Measurements from ENCODE around the gene EMILIN3. TPM values are rescaled to one million over a fixed set of nuclear protein-coding genes. Genes with fewer than 3 reads are reported as not detected.
A peak's percentile ranks its signal among the peaks of the same experiment; 100 is the strongest.

Gene EMILIN3
- polyA plus RNA-seq, 1 of the 3 experiments (the other 2 are of a cell fraction) = 0.02 TPM

- WGBS (ENCODE audit: low lambda C conversion rate) = 78% methylated on average over 7 of the region's 11 CpGs
- Histone ChIP-seq H3K36me3 (replicated peaks in 1 of 2; ENCODE audit: control insufficient read depth in 1 of 2, insufficient read depth in 2 of 2, low read length in 1 of 2) (no peaks in the 10 kb centered on the region), H3K9me3 (no peaks in the 10 kb centered on the region), H3K27me3 (ENCODE audit: insufficient read depth) (no peaks in the 10 kb centered on the region), H2AFZ (ENCODE audit: low read depth) (no peak overlapping the region), H3K9ac (no peak overlapping the region), H4K20me1 (ENCODE audit: insufficient read depth) (no peaks in the 10 kb centered on the region), H3K79me2 (ENCODE audit: insufficient read depth) (no peaks in the 10 kb centered on the region), H3K9me2 (no peaks in the 10 kb centered on the region), H3K4me1 (ENCODE audit: control insufficient read depth in 1 of 2, insufficient read depth in 2 of 2, low read depth in 1 of 2, low read length in 1 of 2) (peaks cover 0 to 11% of the 10 kb centered on the region in 2 experiments; a peak in 1 of 4 replicates), H3K4me3 (ENCODE audit: low read depth in 2 of 2, low read length in 1 of 2) (no peak overlapping the region), H3K27ac (ENCODE audit: low read depth in 2 of 2, low read length in 1 of 2) (no peak overlapping the region), H3K4me2 (no peak overlapping the region), H3F3A (replicated peaks; ENCODE audit: insufficient read depth) (no peaks in the 10 kb centered on the region)
- POLR2A ChIA-PET = no interaction called here
- CTCF ChIA-PET = interaction anchor here (1.2 to 8.1 kb wide), 2 partner anchors 18 to 52 kb away, joined by 3 to 55 read pairs; partner anchors contain the start of gene LPIN3
- no peak for DNase-seq
- no peak for TF ChIP-seq GABPA (IDR thresholded peaks at IDR 0.05; ENCODE audit: low read depth)
- TF ChIP-seq CTCF (IDR thresholded peaks at IDR 0.05) = peak; percentile 7; the same call in 1 of the 2 replicates
Observed at GRCh38 chr20:41357424-41358163, 9.0 kb downstream of the EMILIN3 start.

- DNase-seq = no peak
- CTCF ChIA-PET = interaction anchor here (1.1 to 8.1 kb wide), 2 partner anchors 17 to 192 kb away, joined by 3 to 55 read pairs; partner anchors contain the start of gene LPIN3
- Histone ChIP-seq H3K27me3 (ENCODE audit: insufficient read depth) (no peaks in the 10 kb centered on the region), H3K36me3 (replicated peaks in 1 of 2; ENCODE audit: control insufficient read depth in 1 of 2, insufficient read depth in 2 of 2, low read length in 1 of 2) (no peaks in the 10 kb centered on the region), H3K27ac (ENCODE audit: low read depth in 2 of 2, low read length in 1 of 2) (no peak overlapping the region), H4K20me1 (ENCODE audit: insufficient read depth) (no peaks in the 10 kb centered on the region), H3K4me1 (ENCODE audit: control insufficient read depth in 1 of 2, insufficient read depth in 2 of 2, low read depth in 1 of 2, low read length in 1 of 2) (peaks cover 0 to 7% of the 10 kb centered on the region in 2 experiments; a peak in 1 of 4 replicates), H3K79me2 (ENCODE audit: insufficient read depth) (no peaks in the 10 kb centered on the region), H3F3A (replicated peaks; ENCODE audit: insufficient read depth) (no peaks in the 10 kb centered on the region), H3K4me3 (ENCODE audit: low read depth in 2 of 2, low read length in 1 of 2) (no peak overlapping the region), H3K9ac (no peak overlapping the region), H3K4me2 (no peak overlapping the region), H3K9me2 (no peaks in the 10 kb centered on the region), H2AFZ (ENCODE audit: low read depth) (no peak overlapping the region), H3K9me3 (no peaks in the 10 kb centered on the region)
- no peak for TF ChIP-seq MXI1 (IDR thresholded peaks at IDR 0.05; ENCODE audit: low read depth, low read length)
- no peak for TF ChIP-seq ZBTB33 (IDR thresholded peaks at IDR 0.05; ENCODE audit: borderline replicate concordance, low read depth)
- no peak for TF ChIP-seq EZH2phosphoT487 (IDR thresholded peaks at IDR 0.05; ENCODE audit: borderline replicate concordance, low read depth)
- no peak for TF ChIP-seq RFX5 (IDR thresholded peaks at IDR 0.05; ENCODE audit: low read length)
- TF ChIP-seq, protein P1, sequence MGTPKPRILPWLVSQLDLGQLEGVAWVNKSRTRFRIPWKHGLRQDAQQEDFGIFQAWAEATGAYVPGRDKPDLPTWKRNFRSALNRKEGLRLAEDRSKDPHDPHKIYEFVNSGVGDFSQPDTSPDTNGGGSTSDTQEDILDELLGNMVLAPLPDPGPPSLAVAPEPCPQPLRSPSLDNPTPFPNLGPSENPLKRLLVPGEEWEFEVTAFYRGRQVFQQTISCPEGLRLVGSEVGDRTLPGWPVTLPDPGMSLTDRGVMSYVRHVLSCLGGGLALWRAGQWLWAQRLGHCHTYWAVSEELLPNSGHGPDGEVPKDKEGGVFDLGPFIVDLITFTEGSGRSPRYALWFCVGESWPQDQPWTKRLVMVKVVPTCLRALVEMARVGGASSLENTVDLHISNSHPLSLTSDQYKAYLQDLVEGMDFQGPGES (IDR thresholded peaks at IDR 0.05; ENCODE audit: low read depth, low read length) = no peak
- no peak for TF ChIP-seq FOXJ3 (CRISPR knock-in tag; IDR thresholded peaks at IDR 0.05)
- no peak for TF ChIP-seq SMC3 (IDR thresholded peaks at IDR 0.05; ENCODE audit: low read depth, low read length)
- no peak for TF ChIP-seq GABPA (IDR thresholded peaks at IDR 0.05; ENCODE audit: low read depth)
- TF ChIP-seq FOSL2 (IDR thresholded peaks at IDR 0.05; ENCODE audit: borderline replicate concordance, low read depth) = no peak
- no peak for TF ChIP-seq RCOR1 (IDR thresholded peaks at IDR 0.05; ENCODE audit: low read length)
- TF ChIP-seq EP300 (IDR thresholded peaks at IDR 0.05; ENCODE audit: borderline replicate concordance in 1 of 2, low read depth in 1 of 2, low read length in 1 of 2) = no peak
- TF ChIP-seq NRF1 (IDR thresholded peaks at IDR 0.05; ENCODE audit: low read depth, low read length) = no peak
- POLR2A ChIA-PET = no interaction called here
- WGBS (ENCODE audit: low lambda C conversion rate) = 94% methylated on average over 11 of the region's 13 CpGs
Observed at GRCh38 chr20:41356951-41357350, 9.7 kb downstream of the EMILIN3 start.
